Transverse colon (tissue), 3 donors: ENCODE results near the gene NAT8.
"Not testable (repeated sequence)": the region's sequence is repeated elsewhere in the genome, so short reads cannot be mapped to it uniquely, and the experiment has no call there.

ENCODE experiments used
- CTCF ChIP-seq, 5 experiments: fragments of 200-600 bp in 3 of 5; fragments of 450-650 bp in 2 of 5; sonication (generic) in 3 of 5; IDR thresholded peaks; 1 replicate in 2 of 5; 2 replicates in 3 of 5; pipeline ENCODE4 v1.5.1; 2016 to 2017; ENCODE audit warnings: antibody characterized with exemption in 5 of 5, inconsistent platforms in 3 of 5, mild to moderate bottlenecking in 2 of 5, moderate library complexity in 1 of 5
- EP300 ChIP-seq: sonication (generic); formaldehyde crosslinking; IDR thresholded peaks from one replicate; pipeline ENCODE4 v1.6.1; 2017; ENCODE audit warnings: antibody characterized with exemption, low read depth
- POLR2A ChIP-seq: fragments of 450-650 bp; IDR thresholded peaks from one replicate; pipeline ENCODE4 v1.6.1; 2016; ENCODE audit warnings: antibody characterized with exemption, mild to moderate bottlenecking, moderate library complexity

- not testable (repeated sequence) for TF ChIP-seq POLR2A; CTCF (IDR thresholded peaks at IDR 0.05); EP300
Observed at GRCh38 chr2:73678008-73678407, 35.8 kb upstream of the NAT8 start.
